ENCODE results near the gene OR4D11.

GRCh38 chr11:59510941-59511589, 7.7 kb downstream of the OR4D11 start, which contains the start of gene OR4D9:
- TF ChIP-seq CTCF (IDR thresholded peaks at IDR 0.05) (no peak), REST (IDR thresholded peaks at IDR 0.05; ENCODE audit: insufficient read depth in 1 of 2, low read depth in 2 of 2, low read length in 1 of 2) (no peak), POLR2AphosphoS5 (IDR thresholded peaks at IDR 0.05; ENCODE audit: low read depth, low read length) (no peak), SIN3A (IDR thresholded peaks at IDR 0.05; ENCODE audit: borderline replicate concordance, insufficient read depth, low read depth, low read length) (no peak)
